ENCODE measurements around the gene BRPF1.

DNA sequence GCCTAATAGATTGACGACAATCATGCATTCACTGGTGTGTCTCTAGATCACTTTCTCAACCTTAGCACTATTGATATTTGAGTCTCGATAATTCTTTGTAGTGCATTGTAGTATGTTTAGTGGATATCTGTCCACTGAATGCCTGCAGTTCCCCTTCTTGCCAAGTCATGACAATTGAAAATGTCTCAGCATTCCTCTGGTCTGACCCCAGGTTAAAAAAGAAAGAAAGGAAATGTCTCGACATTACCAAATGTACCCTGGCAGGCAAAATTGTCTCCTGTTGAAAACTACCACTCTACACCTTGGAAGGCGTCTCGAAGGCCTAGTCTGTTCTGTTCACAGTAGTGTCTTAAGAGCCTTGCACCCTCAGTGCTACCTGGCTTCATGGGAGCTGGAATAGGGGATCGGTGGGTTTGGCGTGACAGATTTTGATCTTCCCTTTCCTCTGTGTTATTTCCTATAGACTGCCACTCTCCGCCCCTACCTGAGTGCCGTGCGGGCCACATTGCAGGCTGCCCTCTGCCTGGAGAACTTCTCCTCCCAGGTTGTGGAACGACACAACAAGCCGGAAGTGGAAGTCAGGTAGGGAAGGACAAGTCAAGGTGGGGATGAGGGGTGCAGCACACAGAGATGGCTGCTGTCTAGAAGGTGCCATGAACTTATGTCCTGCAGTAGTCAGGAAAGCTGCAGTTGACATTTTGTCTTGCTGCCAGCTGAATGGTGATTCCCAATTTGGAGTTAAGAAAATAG lies 65.8 kb downstream of the BRPF1 start:
- TF ChIP-seq, protein P1, sequence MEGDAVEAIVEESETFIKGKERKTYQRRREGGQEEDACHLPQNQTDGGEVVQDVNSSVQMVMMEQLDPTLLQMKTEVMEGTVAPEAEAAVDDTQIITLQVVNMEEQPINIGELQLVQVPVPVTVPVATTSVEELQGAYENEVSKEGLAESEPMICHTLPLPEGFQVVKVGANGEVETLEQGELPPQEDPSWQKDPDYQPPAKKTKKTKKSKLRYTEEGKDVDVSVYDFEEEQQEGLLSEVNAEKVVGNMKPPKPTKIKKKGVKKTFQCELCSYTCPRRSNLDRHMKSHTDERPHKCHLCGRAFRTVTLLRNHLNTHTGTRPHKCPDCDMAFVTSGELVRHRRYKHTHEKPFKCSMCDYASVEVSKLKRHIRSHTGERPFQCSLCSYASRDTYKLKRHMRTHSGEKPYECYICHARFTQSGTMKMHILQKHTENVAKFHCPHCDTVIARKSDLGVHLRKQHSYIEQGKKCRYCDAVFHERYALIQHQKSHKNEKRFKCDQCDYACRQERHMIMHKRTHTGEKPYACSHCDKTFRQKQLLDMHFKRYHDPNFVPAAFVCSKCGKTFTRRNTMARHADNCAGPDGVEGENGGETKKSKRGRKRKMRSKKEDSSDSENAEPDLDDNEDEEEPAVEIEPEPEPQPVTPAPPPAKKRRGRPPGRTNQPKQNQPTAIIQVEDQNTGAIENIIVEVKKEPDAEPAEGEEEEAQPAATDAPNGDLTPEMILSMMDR (IDR thresholded peaks at IDR 0.05), result no peak
- TF ChIP-seq POLR2A (IDR thresholded peaks at IDR 0.05), result no peak
